Neural cell (in vitro differentiated cells): ENCODE measurements around the gene ZNF70.

Experiments used
- EP300 ChIP-seq: fragments of 450-650 bp; conservative IDR thresholded peaks from 2 replicates; pipeline ENCODE4 v1.6.1; 2014; ENCODE audit warnings: antibody characterized with exemption, mild to moderate bottlenecking, moderate library complexity; ENCODE audit not compliant: poor library complexity, severe bottlenecking
- EZH2 ChIP-seq: fragments of 200-600, 300-800 bp; shearing (Covaris generic), sonication (generic); IDR thresholded peaks from 2 replicates; pipeline ENCODE4 v1.6.1; 2014; ENCODE audit warnings: antibody characterized with exemption, low read length, borderline replicate concordance, mild to moderate bottlenecking; ENCODE audit not compliant: insufficient read depth, poor library complexity, severe bottlenecking
- POLR2AphosphoS5 ChIP-seq: IDR thresholded peaks from 2 replicates; pipeline ENCODE4 v1.6.1; 2012
- SMC3 ChIP-seq: fragments of 450-650 bp; conservative IDR thresholded peaks from 2 replicates; pipeline ENCODE4 v1.6.1; 2014; ENCODE audit warnings: antibody characterized with exemption, mild to moderate bottlenecking, moderate library complexity; ENCODE audit not compliant: poor library complexity
- TF ChIP-seq, protein P1 (sequence below): fragments of 450-650 bp; IDR thresholded peaks from 2 replicates; pipeline ENCODE4 v1.5.1; 2014; ENCODE audit warnings: antibody characterized with exemption, mild to moderate bottlenecking, moderate library complexity; ENCODE audit not compliant: poor library complexity, severe bottlenecking

DNA sequence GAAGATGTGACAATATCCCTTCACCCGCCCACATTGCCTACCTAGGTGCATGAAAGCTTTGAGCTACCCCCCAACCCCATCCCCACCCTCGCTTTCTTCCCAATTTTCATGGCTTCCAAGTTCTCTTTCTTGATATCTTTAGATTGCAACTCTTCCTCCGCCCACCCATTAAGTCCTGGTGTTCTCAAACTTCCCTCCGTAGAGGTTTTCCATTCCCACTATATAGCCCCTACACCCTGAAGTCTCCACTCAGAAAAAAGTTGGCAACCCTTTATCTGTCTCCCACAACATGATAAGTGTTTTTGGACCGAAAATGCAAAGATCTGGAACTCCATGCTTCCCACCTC, 572 bp downstream of the ZNF70 start:
- TF ChIP-seq, protein P1, sequence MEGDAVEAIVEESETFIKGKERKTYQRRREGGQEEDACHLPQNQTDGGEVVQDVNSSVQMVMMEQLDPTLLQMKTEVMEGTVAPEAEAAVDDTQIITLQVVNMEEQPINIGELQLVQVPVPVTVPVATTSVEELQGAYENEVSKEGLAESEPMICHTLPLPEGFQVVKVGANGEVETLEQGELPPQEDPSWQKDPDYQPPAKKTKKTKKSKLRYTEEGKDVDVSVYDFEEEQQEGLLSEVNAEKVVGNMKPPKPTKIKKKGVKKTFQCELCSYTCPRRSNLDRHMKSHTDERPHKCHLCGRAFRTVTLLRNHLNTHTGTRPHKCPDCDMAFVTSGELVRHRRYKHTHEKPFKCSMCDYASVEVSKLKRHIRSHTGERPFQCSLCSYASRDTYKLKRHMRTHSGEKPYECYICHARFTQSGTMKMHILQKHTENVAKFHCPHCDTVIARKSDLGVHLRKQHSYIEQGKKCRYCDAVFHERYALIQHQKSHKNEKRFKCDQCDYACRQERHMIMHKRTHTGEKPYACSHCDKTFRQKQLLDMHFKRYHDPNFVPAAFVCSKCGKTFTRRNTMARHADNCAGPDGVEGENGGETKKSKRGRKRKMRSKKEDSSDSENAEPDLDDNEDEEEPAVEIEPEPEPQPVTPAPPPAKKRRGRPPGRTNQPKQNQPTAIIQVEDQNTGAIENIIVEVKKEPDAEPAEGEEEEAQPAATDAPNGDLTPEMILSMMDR, result no peak
- TF ChIP-seq EZH2, result no peak
- TF ChIP-seq SMC3, result no peak
- TF ChIP-seq EP300, result no peak
- TF ChIP-seq POLR2AphosphoS5, result no peak
